Measurements from ENCODE around the gene SH3BP2.
A peak's percentile ranks its signal among the peaks of the same experiment; 100 is the strongest.

SH3BP2 gene

GRCh38 chr4:2803624-2804448 lies 11.0 kb downstream of the SH3BP2 start:
- no peak for DNase-seq (ENCODE audit: low read depth)

- no peak for DNase-seq (ENCODE audit: low read depth)
Observed at GRCh38 chr4:2804449-2804972, 11.6 kb downstream of the SH3BP2 start.

- no peak for DNase-seq (ENCODE audit: low read depth)
Observed at GRCh38 chr4:2804973-2805501, 12.2 kb downstream of the SH3BP2 start.

GRCh38 chr4:2805712-2806389 lies 13.0 kb downstream of the SH3BP2 start:
- DNase-seq (ENCODE audit: low read depth): no peak

- no peak for DNase-seq (ENCODE audit: low read depth)
Observed at GRCh38 chr4:2806390-2807355, 13.8 kb downstream of the SH3BP2 start.

GRCh38 chr4:2807571-2807970 lies 14.7 kb downstream of the SH3BP2 start:
- DNase-seq (ENCODE audit: low read depth): no peak

GRCh38 chr4:2808001-2808400 lies 15.1 kb downstream of the SH3BP2 start:
- no peak for DNase-seq (ENCODE audit: low read depth)

GRCh38 chr4:2809610-2810180 lies 16.8 kb downstream of the SH3BP2 start:
- DNase-seq (ENCODE audit: low read depth): no peak

GRCh38 chr4:2810388-2810787 lies 17.5 kb downstream of the SH3BP2 start:
- no peak for DNase-seq (ENCODE audit: low read depth)

GRCh38 chr4:2811830-2812611 lies 19.1 kb downstream of the SH3BP2 start:
- DNase-seq (ENCODE audit: low read depth): peak; percentile 51

- DNase-seq (ENCODE audit: low read depth): no peak
Observed at GRCh38 chr4:2812612-2813354, 19.9 kb downstream of the SH3BP2 start.

GRCh38 chr4:2813446-2814405 lies 20.8 kb downstream of the SH3BP2 start:
- DNase-seq (ENCODE audit: low read depth): no peak

GRCh38 chr4:2814627-2815270 lies 21.9 kb downstream of the SH3BP2 start:
- no peak for DNase-seq (ENCODE audit: low read depth)

GRCh38 chr4:2816401-2816954 lies 23.6 kb downstream of the SH3BP2 start:
- DNase-seq (ENCODE audit: low read depth): no peak

- no peak for DNase-seq (ENCODE audit: low read depth)
Observed at GRCh38 chr4:2817137-2817536, 24.3 kb downstream of the SH3BP2 start.

GRCh38 chr4:2817701-2818350 lies 24.9 kb downstream of the SH3BP2 start:
- DNase-seq (ENCODE audit: low read depth): no peak

- DNase-seq (ENCODE audit: low read depth): no peak
Observed at GRCh38 chr4:2818351-2818939, 25.6 kb downstream of the SH3BP2 start.
